H1 (cell line): ENCODE results near the gene CCDC175. TPM values are rescaled to one million over a fixed set of nuclear protein-coding genes. Genes with fewer than 3 reads are reported as not detected.

Experiments
- CTCF ChIA-PET: fragments of 300-600 bp; sonication (Branson Sonifier 250); formaldehyde crosslinking; loops from one replicate; lab custom pipeline; 2021; ENCODE audit not compliant: partially characterized antibody; lab: Charles Lee
- POLR2A ChIA-PET: fragments of 300-600 bp; sonication (Branson Sonifier 250); formaldehyde crosslinking; loops from one replicate; lab custom pipeline; 2021; ENCODE audit warnings: inconsistent platforms; ENCODE audit not compliant: partially characterized antibody; lab: Charles Lee
- DNase-seq, 2 experiments: peaks; one replicate each; pipeline versions ENCODE4 v3.0.0 to v3.0.0-alpha.2; 2010 to 2022; ENCODE audit warnings: low spot score in 2 of 2, low read depth in 1 of 2, mixed read lengths in 1 of 2
- FAIRE-seq: peaks from 2 replicates; lab custom pipeline; 2011; peaks lifted over from hg19 to GRCh38; lab: Jason Lieb, UNC
- H2AFZ ChIP-seq: 2 replicates; pipeline ENCODE4 v1.8.1; 2012; ENCODE audit warnings: low read length, inconsistent platforms
- H2AK5ac ChIP-seq: 2 replicates; pipeline ENCODE4 v1.6.1; 2013; ENCODE audit warnings: low read depth, low read length
- H2BK120ac ChIP-seq: replicated peaks from 2 replicates; pipeline ENCODE3; 2013; ENCODE audit warnings: low read depth, low read length, inconsistent platforms
- H2BK12ac ChIP-seq: 2 replicates; pipeline ENCODE4 v1.6.1; 2013; ENCODE audit warnings: low read depth, low read length
- H2BK15ac ChIP-seq: 2 replicates; pipeline ENCODE4 v1.6.1; 2013; ENCODE audit warnings: low read length
- H2BK20ac ChIP-seq: 2 replicates; pipeline ENCODE4 v1.6.1; 2013; ENCODE audit warnings: low read length
- H2BK5ac ChIP-seq: 2 replicates; pipeline ENCODE4 v1.6.1; 2013; ENCODE audit warnings: low read depth, low read length
- H3K14ac ChIP-seq: 2 replicates; pipeline ENCODE4 v1.6.1; 2013; ENCODE audit warnings: inconsistent platforms; ENCODE audit not compliant: insufficient read length
- H3K18ac ChIP-seq: 2 replicates; pipeline ENCODE4 v1.6.1; 2013; ENCODE audit warnings: low read length; ENCODE audit errors: extremely low read depth
- H3K23ac ChIP-seq: 2 replicates; pipeline ENCODE4 v1.6.1; 2013; ENCODE audit warnings: inconsistent platforms; ENCODE audit not compliant: insufficient read length
- H3K23me2 ChIP-seq: 2 replicates; pipeline ENCODE4 v1.6.1; 2013; ENCODE audit warnings: low read depth, low read length
- H3K27ac ChIP-seq: 2 replicates; pipeline ENCODE4 v1.6.1; 2011; ENCODE audit warnings: low read depth, low read length, inconsistent platforms
- H3K27me3 ChIP-seq, 4 experiments: replicated peaks in 1 of 4; 1 replicate in 1 of 4; 2 replicates in 3 of 4; pipeline versions ENCODE4 v1.6.1 to v1.8.1; 2011 to 2013; ENCODE audit warnings: low read length in 3 of 4, mild to moderate bottlenecking in 3 of 4, inconsistent platforms in 2 of 4, mixed read lengths in 2 of 4, moderate library complexity in 1 of 4; ENCODE audit not compliant: control insufficient read depth in 3 of 4, insufficient read depth in 3 of 4; ENCODE audit errors: extremely low read depth in 1 of 4
- H3K36me3 ChIP-seq, 4 experiments: 2 replicates each; pipeline versions ENCODE4 v1.6.1 to v1.8.1; 2011 to 2013; ENCODE audit warnings: mild to moderate bottlenecking in 4 of 4, low read length in 3 of 4, moderate library complexity in 2 of 4, control low read depth in 1 of 4, inconsistent platforms in 1 of 4; ENCODE audit not compliant: insufficient read depth in 4 of 4, control insufficient read depth in 2 of 4
- H3K4ac ChIP-seq: replicated peaks from 2 replicates; pipeline ENCODE3; 2013; ENCODE audit warnings: low read length, low read depth, mixed read lengths, inconsistent platforms; ENCODE audit not compliant: insufficient read length
- H3K4me1 ChIP-seq, 4 experiments: replicated peaks in 1 of 4; 1 replicate in 1 of 4; 2 replicates in 3 of 4; pipeline versions ENCODE4 v1.6.1 to v1.8.1; 2011 to 2013; ENCODE audit warnings: low read length in 3 of 4, inconsistent platforms in 2 of 4, mixed read lengths in 1 of 4; ENCODE audit not compliant: insufficient read depth in 4 of 4, control insufficient read depth in 3 of 4
- H3K4me2 ChIP-seq, 2 experiments: 2 replicates each; pipeline versions ENCODE4 v1.6.1 to v1.8.1; 2011 to 2013; ENCODE audit warnings: low read depth in 2 of 2, low read length in 2 of 2, control low read depth in 1 of 2, inconsistent platforms in 1 of 2, mild to moderate bottlenecking in 1 of 2; ENCODE audit not compliant: insufficient read depth in 1 of 2
- H3K4me3 ChIP-seq, 4 experiments: fragments of 200-600, 300-600 bp in 1 of 4; sonication (generic), shearing (Covaris generic), sonication (Bioruptor Twin) in 1 of 4; 2 replicates each; pipeline versions ENCODE4 v1.5.1 to v1.8.1; 2011 to 2016; ENCODE audit warnings: low read length in 4 of 4, low read depth in 3 of 4, control low read depth in 2 of 4, inconsistent platforms in 2 of 4, mild to moderate bottlenecking in 2 of 4, mixed read lengths in 1 of 4, moderate library complexity in 1 of 4; ENCODE audit not compliant: insufficient read depth in 2 of 4; ENCODE audit errors: extremely low read depth in 1 of 4
- H3K56ac ChIP-seq: replicated peaks from 2 replicates; pipeline ENCODE3; 2013; ENCODE audit warnings: low read depth, mild to moderate bottlenecking, mixed read lengths, low read length, inconsistent platforms; ENCODE audit not compliant: insufficient read length
- H3K79me1 ChIP-seq: 2 replicates; pipeline ENCODE4 v1.6.1; 2013; ENCODE audit warnings: low read depth, low read length, control low read depth
- H3K79me2 ChIP-seq, 2 experiments: 2 replicates each; pipeline versions ENCODE4 v1.6.1 to v1.8.1; 2012 to 2013; ENCODE audit warnings: low read length in 2 of 2, mild to moderate bottlenecking in 2 of 2, inconsistent platforms in 1 of 2; ENCODE audit not compliant: insufficient read depth in 2 of 2, control insufficient read depth in 1 of 2
- H3K9ac ChIP-seq, 4 experiments: replicated peaks in 1 of 4; 1 replicate in 1 of 4; 2 replicates in 3 of 4; pipeline versions ENCODE4 v1.6.1 to v1.8.1; 2011 to 2013; ENCODE audit warnings: low read depth in 3 of 4, low read length in 3 of 4, control low read depth in 2 of 4, mild to moderate bottlenecking in 2 of 4, moderate library complexity in 2 of 4, inconsistent platforms in 1 of 4; ENCODE audit errors: extremely low read depth in 1 of 4
- H3K9me3 ChIP-seq, 2 experiments: 2 replicates each; pipeline versions ENCODE4 v1.6.1 to v1.8.1; 2012 to 2013; ENCODE audit warnings: mild to moderate bottlenecking in 2 of 2, moderate library complexity in 2 of 2, control low read depth in 1 of 2, inconsistent platforms in 1 of 2, low read depth in 1 of 2, low read length in 1 of 2, mixed read lengths in 1 of 2; ENCODE audit not compliant: insufficient read depth in 2 of 2
- H4K20me1 ChIP-seq, 2 experiments: replicated peaks in 1 of 2; 2 replicates each; pipeline versions ENCODE3 to v1.8.1; 2011 to 2013; ENCODE audit warnings: inconsistent platforms in 2 of 2, low read length in 2 of 2, mild to moderate bottlenecking in 1 of 2; ENCODE audit not compliant: insufficient read depth in 2 of 2, control insufficient read depth in 1 of 2
- H4K5ac ChIP-seq: 2 replicates; pipeline ENCODE4 v1.6.1; 2013; ENCODE audit warnings: low read length, low read depth, mixed read lengths, inconsistent platforms; ENCODE audit not compliant: insufficient read length
- H4K8ac ChIP-seq: 2 replicates; pipeline ENCODE4 v1.8.0; 2013; ENCODE audit warnings: mild to moderate bottlenecking, moderate library complexity, low read length, inconsistent platforms; ENCODE audit not compliant: insufficient read depth; ENCODE audit errors: extremely low read depth
- H4K91ac ChIP-seq: replicated peaks from 2 replicates; pipeline ENCODE3; 2013; ENCODE audit warnings: low read length, mixed read lengths, inconsistent platforms; ENCODE audit not compliant: insufficient read length
- KDM5A ChIP-seq: fragments of 200-600 bp; IDR thresholded peaks from 2 replicates; pipeline ENCODE4 v1.7.1; 2012; ENCODE audit warnings: mild to moderate bottlenecking, low read length, inconsistent platforms, mixed read lengths
- RBBP5 ChIP-seq: IDR thresholded peaks from 2 replicates; pipeline ENCODE4 v1.7.1; 2012; ENCODE audit warnings: low read depth, mild to moderate bottlenecking, inconsistent platforms, low read length, moderate library complexity, borderline replicate concordance
- RFX5 ChIP-seq: IDR thresholded peaks from 2 replicates; pipeline ENCODE4 v1.6.1; 2011; ENCODE audit warnings: low read depth, low read length, improper control_type of control experiment, borderline replicate concordance
- SIN3A ChIP-seq, 2 experiments: IDR thresholded peaks in 1 of 2; conservative IDR thresholded peaks in 1 of 2; 2 replicates each; pipeline ENCODE4 v1.6.1; 2011 to 2012; ENCODE audit warnings: low read length in 2 of 2, improper control_type of control experiment in 1 of 2, low read depth in 1 of 2, mild to moderate bottlenecking in 1 of 2
- WGBS, 2 experiments: shearing (Covaris generic) in 1 of 2; methylation state at CpG; one replicate each; pipeline versions ENCODE4 v1.1.6 to v1.1.7; 2013 to 2015; ENCODE audit warnings: low lambda C conversion rate in 2 of 2, mixed read lengths in 2 of 2, inconsistent platforms in 1 of 2, low coverage in 1 of 2, missing lambda C conversion rate in 1 of 2; ENCODE audit not compliant: insufficient replicate concordance in 2 of 2, insufficient coverage in 1 of 2, insufficient read length in 1 of 2; ENCODE audit errors: extremely low coverage in 1 of 2, missing lambda C conversion rate in 1 of 2; 5-methylcytosine and 5-hydroxymethylcytosine counted together
- polyA plus RNA-seq, 7 experiments: library from polyadenylated mRNA; depleted of rRNA in 3 of 7; stranded (reverse) in 5 of 7; unstranded in 2 of 7; fragments of >200 nt in 5 of 7; fragments of 200-250 nt in 2 of 7; gene quantifications; 1 replicate in 5 of 7; 2 replicates in 1 of 7; 4 replicates in 1 of 7; pipeline versions ENCODE4 v1.2.1 to v1.2.3, GENCODE V29; 2011 to 2013; ENCODE audit warnings: missing spikeins in 2 of 7, mixed read lengths in 2 of 7
- total RNA-seq: library from RNA; stranded (reverse); fragmentation: NEBNext Ultra II Directional; extraction: Animal tissue kit (Norgen Biotek cat#: 25700); gene quantifications from 2 replicates; pipeline ENCODE4 v1.2.1, GENCODE V29; 2021

The CCDC175 gene
- total and polyA plus RNA-seq, 2 of the 8 experiments (the other 6 are each of a cell fraction or from before 2014, with no cell fraction given): 0.19 TPM; not detected in 1

DNA sequence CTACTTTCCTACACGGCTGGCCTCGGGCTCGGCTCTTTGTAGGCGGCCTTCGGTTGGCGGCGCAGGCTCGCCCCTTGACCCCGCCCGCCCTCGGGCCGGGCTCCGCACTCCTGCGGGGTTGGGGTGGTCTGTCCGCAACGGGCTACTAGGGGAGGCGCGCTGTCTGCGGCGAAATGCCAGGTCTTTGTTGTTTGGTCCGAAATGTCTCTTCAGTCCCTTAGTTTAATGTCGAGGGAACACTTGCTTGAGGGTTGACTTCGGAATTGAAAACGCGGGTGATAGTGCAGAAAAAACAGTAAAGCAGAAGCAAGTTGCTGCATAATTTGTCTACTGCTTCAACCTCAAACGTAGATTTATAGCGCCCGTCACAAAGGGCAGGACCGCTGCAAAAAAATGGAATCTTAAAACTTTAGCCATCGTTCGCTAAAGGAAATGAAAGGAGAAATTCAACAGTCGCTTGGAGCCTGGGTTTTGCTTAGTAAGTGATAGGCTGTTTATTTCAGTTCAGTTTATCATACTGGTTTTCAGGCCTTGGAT, 91.9 kb downstream of the CCDC175 start:
- 1% methylated on average over 23 of the region's 32 CpGs; no CpG with 5 or more reads in 1 of the 2 experiments for WGBS, 2 experiments
- DNase-seq: no peak
- H3K36me3 ChIP-seq: peaks cover 7 to 22% (median 17%) of the 10 kb centered on the region in 4 experiments
- ChIA-PET POLR2A (interaction anchor here (0.8 to 2.3 kb wide), 11 partner anchors 10 to 296 kb away, joined by 3 to 9 read pairs (median 5); partner anchors contain the start of genes DAAM1 and GPR135), CTCF (interaction anchor here (0.8 to 2.2 kb wide), 7 partner anchors 15 to 92 kb away, joined by 3 to 6 read pairs (median 4); partner anchors contain the start of gene CCDC175)
- peak overlapping the region; percentile 91; the same call in 1 of the 2 replicates for H4K8ac ChIP-seq
- H3K9ac ChIP-seq: peak overlapping the region; percentile 63 to 80 (median 71)
- no peaks in the 10 kb centered on the region for H3K9me3 ChIP-seq
- TF ChIP-seq RBBP5 (0 out of 2 replicates have a peak, but pooled peaks have one; percentile 15), RFX5 (no peak), SIN3A (conservative IDR thresholded peaks at IDR 0.05 in 1 of 2, IDR thresholded peaks at IDR 0.05 in 1 of 2; ENCODE audit: low read depth in 1 of 2, low read length in 2 of 2) (0 out of 4 replicates have a peak, but pooled peaks have one; percentile 8 to 61), KDM5A (no peak)
- no peaks in the 10 kb centered on the region; the same call in 1 of the 2 replicates for H3K79me1 ChIP-seq
- peaks cover 0 to 10% (median 3%) of the 10 kb centered on the region in 4 experiments; a peak in 3 of 7 replicates for H3K4me1 ChIP-seq
- H4K5ac ChIP-seq: peak overlapping the region; percentile 70
- no peak overlapping the region for H3K23ac ChIP-seq
- H2BK120ac ChIP-seq: no peak overlapping the region
- peak overlapping the region; percentile 53; the same call in 1 of the 2 replicates for H3K18ac ChIP-seq
- H3K79me2 ChIP-seq: peaks cover 0 to 47% of the 10 kb centered on the region in 2 experiments; a peak in 3 of 4 replicates
- no peak overlapping the region for H2BK20ac ChIP-seq
- no peak overlapping the region for H4K91ac ChIP-seq
- peaks cover 7% of the 10 kb centered on the region for H3K23me2 ChIP-seq
- peaks cover 0 to 2% of the 10 kb centered on the region in 2 experiments for H4K20me1 ChIP-seq
- 0 out of 2 replicates have a peak overlapping the region, but pooled peaks have one; percentile 28 for H2BK5ac ChIP-seq
- peak overlapping the region; percentile 71 to 90 (median 75) for H3K4me3 ChIP-seq
- H3K14ac ChIP-seq: no peak overlapping the region
- H3K27me3 ChIP-seq: no peaks in the 10 kb centered on the region
- no peak overlapping the region for H3K4ac ChIP-seq
- H3K27ac ChIP-seq: peak overlapping the region; percentile 74
- H2BK12ac ChIP-seq: no peak overlapping the region
- H2AK5ac ChIP-seq: no peak overlapping the region
- peak overlapping the region; percentile 73 for H2AFZ ChIP-seq
- peak overlapping the region; percentile 34 for H3K56ac ChIP-seq
- no peak for FAIRE-seq
- 0 out of 2 replicates have a peak overlapping the region, but pooled peaks have one; percentile 53 for H2BK15ac ChIP-seq
- peak overlapping the region; percentile 89 to 97 for H3K4me2 ChIP-seq
